MCF 10A (cell line): ENCODE data around the gene SHISA5. TPM values are rescaled to one million over a fixed set of nuclear protein-coding genes. Genes with fewer than 3 reads are reported as not detected.

Source experiments
- BruUV-seq: library from RNA; stranded (reverse); fragments of 400-500 nt; replicated peaks from 2 replicates; lab custom pipeline; 2021; lab: Mats Ljungman, UMichigan
- CTCF ChIA-PET: fragments of 300-600 bp; sonication (Branson Sonifier 250); formaldehyde crosslinking; extraction: SDS; loops from one replicate; lab custom pipeline; 2021; ENCODE audit warnings: antibody characterized with exemption, inconsistent platforms; lab: Yijun Ruan, JAX
- POLR2A ChIA-PET: fragments of 300-600, 350-650 bp; sonication (Branson Sonifier 250); formaldehyde crosslinking; extraction: SDS; loops from one replicate; lab custom pipeline; 2020; ENCODE audit warnings: antibody characterized with exemption, inconsistent platforms; lab: Yijun Ruan, JAX
- DNase-seq: peaks from one replicate; pipeline ENCODE4 v3.0.0-alpha.2; 2018; ENCODE audit not compliant: unreplicated experiment
- H3K27ac Mint-ChIP-seq: one replicate; pipeline ENCODE4 v1.8.0; 2022; ENCODE audit warnings: mild to moderate bottlenecking, low read depth, mixed read lengths; ENCODE audit not compliant: unreplicated experiment
- H3K27me3 Mint-ChIP-seq: one replicate; pipeline ENCODE4 v1.8.0; 2022; ENCODE audit warnings: mixed read lengths; ENCODE audit not compliant: insufficient read depth, unreplicated experiment
- H3K36me3 Mint-ChIP-seq: one replicate; pipeline ENCODE4 v1.8.0; 2022; ENCODE audit warnings: mild to moderate bottlenecking, moderate library complexity, mixed read lengths; ENCODE audit not compliant: insufficient read depth, unreplicated experiment
- H3K4me1 Mint-ChIP-seq: one replicate; pipeline ENCODE4 v1.8.0; 2022; ENCODE audit warnings: mixed read lengths; ENCODE audit not compliant: insufficient read depth, unreplicated experiment
- H3K4me3 Mint-ChIP-seq: one replicate; pipeline ENCODE4 v1.8.0; 2022; ENCODE audit warnings: mild to moderate bottlenecking, moderate library complexity, mixed read lengths; ENCODE audit not compliant: unreplicated experiment
- H3K9me3 Mint-ChIP-seq: one replicate; pipeline ENCODE4 v1.8.0; 2022; ENCODE audit warnings: mixed read lengths; ENCODE audit not compliant: unreplicated experiment
- intact Hi-C: fragments of 100-400 bp; cut with micrococcal nuclease; formaldehyde crosslinking; loops from 2 replicates; pipeline ENCODE4 v1.14.1; 2022
- total RNA-seq: library from RNA; stranded (reverse); gene quantifications from 2 replicates; pipeline ENCODE4 v1.2.3, GENCODE V29; 2022
- TF ChIP-seq, protein P1 (sequence below): fragments of 200-600 bp; IDR thresholded peaks from one replicate; pipeline ENCODE4 v1.8.0; 2022; ENCODE audit warnings: antibody characterized with exemption, mild to moderate bottlenecking; ENCODE audit not compliant: unreplicated experiment

SHISA5 gene
- total RNA-seq, 1 experiment from 2014 or later, result 131 TPM

DNA sequence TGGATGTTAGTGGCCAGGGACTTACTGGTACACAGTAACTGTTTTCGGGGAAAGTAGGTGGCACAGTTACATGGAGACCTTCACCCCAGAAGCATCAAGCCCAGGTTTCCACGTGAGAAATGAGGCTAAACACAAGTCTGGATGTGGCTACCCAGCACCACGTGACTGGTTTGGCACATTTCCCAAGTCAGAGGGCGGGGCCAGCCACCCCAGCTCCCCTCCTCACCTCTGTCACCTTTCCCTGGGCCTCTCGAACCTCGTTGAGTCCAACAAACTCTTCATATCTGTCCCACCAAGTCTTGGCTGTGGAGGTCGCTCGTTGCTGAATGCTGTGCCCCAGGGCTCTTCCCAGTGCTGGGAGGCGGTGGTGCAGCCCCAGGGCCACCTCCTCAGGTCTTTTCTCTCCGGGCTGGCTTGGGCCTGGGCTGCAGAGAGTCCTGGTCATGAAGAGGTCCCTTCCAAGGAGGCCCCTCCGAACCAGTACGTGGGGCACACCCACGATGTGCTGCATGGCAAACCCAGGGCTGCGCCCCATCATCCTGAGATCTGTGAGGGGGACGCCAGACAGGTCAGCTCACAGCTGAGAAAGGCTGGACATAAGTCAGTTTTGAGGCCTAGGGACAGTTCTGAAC lies 69.3 kb downstream of the SHISA5 start:
- H3K27ac Mint-ChIP-seq, result peak overlapping the region; percentile 98
- intact Hi-C loops, result no loop called here
- peaks cover 36% of the 10 kb centered on the region for H3K36me3 Mint-ChIP-seq
- POLR2A ChIA-PET, result interaction anchor here (0.6 to 20.2 kb wide), 15 partner anchors 11 to 247 kb away, joined by 3 to 749 read pairs (median 6); partner anchors contain the start of genes ATRIP, CDC25A, NME6 and UQCRC1
- no TSS peak for BruUV-seq
- no peaks in the 10 kb centered on the region for H3K9me3 Mint-ChIP-seq
- H3K27me3 Mint-ChIP-seq, result no peaks in the 10 kb centered on the region
- no peak for DNase-seq
- peak overlapping the region; percentile 99 for H3K4me3 Mint-ChIP-seq
- peaks cover 59% of the 10 kb centered on the region for H3K4me1 Mint-ChIP-seq
- TF ChIP-seq, protein P1, sequence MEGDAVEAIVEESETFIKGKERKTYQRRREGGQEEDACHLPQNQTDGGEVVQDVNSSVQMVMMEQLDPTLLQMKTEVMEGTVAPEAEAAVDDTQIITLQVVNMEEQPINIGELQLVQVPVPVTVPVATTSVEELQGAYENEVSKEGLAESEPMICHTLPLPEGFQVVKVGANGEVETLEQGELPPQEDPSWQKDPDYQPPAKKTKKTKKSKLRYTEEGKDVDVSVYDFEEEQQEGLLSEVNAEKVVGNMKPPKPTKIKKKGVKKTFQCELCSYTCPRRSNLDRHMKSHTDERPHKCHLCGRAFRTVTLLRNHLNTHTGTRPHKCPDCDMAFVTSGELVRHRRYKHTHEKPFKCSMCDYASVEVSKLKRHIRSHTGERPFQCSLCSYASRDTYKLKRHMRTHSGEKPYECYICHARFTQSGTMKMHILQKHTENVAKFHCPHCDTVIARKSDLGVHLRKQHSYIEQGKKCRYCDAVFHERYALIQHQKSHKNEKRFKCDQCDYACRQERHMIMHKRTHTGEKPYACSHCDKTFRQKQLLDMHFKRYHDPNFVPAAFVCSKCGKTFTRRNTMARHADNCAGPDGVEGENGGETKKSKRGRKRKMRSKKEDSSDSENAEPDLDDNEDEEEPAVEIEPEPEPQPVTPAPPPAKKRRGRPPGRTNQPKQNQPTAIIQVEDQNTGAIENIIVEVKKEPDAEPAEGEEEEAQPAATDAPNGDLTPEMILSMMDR, result no peak
- CTCF ChIA-PET, result interaction anchor here (0.6 to 10.7 kb wide), 18 partner anchors 10 to 445 kb away, joined by 3 to 647 read pairs (median 9); partner anchors contain the start of genes ATRIP, NME6 and PFKFB4

DNA sequence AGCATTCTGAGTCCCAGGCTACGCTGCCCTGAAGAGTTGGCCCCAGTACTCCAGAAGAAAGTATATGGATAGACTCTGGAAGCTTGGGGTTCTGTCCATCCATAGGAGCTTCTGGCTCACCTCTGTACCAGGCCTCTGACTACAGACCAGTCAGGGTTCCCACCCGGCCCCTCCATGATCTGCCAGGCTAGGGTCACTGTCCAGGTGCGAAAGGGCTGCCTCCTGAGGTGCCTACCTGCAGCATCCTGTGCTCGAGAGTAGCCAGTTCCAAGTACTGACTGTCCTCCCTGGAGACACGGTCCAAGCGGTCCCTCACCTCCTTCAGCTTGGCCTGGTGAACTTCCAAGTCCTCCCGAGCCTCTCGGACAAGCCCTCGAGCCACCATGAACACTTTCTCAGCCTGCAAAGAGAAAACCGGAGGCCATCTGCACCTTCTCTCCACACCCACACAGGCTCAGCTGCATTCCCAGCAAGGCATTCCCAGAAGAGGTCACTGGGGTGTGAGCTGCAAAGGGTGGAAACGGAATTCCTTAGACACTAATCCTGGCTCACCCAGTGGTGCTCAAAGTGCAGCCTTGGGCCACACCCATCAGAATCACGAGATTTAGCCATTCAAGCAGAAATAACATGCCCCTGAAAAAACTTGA lies 70.4 kb downstream of the SHISA5 start:
- intact Hi-C loops, result no loop called here
- H3K27ac Mint-ChIP-seq, result peak overlapping the region; percentile 98

DNA sequence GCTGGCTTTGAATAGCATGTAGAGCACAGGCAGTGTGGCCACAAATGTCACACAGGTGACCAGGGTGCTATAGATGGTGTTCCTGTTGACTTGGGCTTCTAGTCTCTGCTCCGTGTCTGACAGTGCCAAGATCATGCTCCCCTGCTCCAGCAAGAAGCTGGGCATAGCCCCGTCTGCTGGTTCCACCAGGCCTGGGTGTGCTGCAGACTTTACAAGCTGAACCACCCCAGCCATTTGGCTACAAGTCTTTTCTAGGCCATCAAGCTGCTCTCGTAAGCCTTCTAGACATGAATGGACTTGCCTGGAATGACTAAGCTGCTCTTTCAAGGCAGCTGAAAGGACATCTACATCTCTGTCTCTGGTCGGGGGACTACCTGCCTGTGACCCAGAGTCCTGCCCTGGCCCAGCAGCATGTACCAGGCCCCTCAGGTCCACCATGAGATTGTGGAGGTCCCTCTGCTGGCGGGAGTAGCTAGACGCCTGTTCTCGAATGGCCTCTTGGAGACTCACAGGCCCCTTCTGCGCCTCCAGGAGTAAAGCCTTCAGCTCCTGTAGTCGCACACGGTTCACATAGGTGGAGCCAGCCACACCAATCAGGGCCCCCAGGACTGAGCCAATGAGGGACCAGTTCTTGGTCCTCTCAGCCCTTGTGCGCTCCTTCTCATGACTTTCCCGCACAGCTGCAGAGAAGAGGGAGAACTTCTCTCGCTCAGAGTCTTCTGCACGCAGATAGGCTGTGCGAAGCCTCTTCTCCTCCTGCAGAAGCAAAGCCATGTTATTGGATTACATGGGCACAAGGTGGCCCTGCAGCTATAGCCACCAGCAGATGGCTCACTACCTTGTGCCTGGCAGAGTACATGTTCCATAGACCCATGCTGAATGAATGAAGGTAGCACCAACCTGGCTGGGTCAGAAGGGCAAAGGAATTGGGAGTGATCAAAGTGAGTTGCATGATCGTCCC lies 71.3 kb downstream of the SHISA5 start:
- H3K9me3 Mint-ChIP-seq, result no peaks in the 10 kb centered on the region
- peak overlapping the region; percentile 99 for H3K4me3 Mint-ChIP-seq
- no TSS peak for BruUV-seq
- DNase-seq, result peak; percentile 90
- ChIA-PET POLR2A (interaction anchor here (0.6 to 20.2 kb wide), 29 partner anchors 8 to 1292 kb away, joined by 3 to 749 read pairs (median 5); partner anchors contain the start of genes ATRIP, CELSR3, NME6 and SLC26A6), CTCF (interaction anchor here (0.6 to 10.7 kb wide), 10 partner anchors 8 to 1518 kb away, joined by 3 to 647 read pairs (median 38); no protein-coding TSS in a partner anchor)
- peak overlapping the region; percentile 98 for H3K27ac Mint-ChIP-seq
- H3K4me1 Mint-ChIP-seq, result peaks cover 51% of the 10 kb centered on the region
- H3K27me3 Mint-ChIP-seq, result no peaks in the 10 kb centered on the region
- intact Hi-C loops, result no loop called here
- H3K36me3 Mint-ChIP-seq, result peaks cover 33% of the 10 kb centered on the region
- TF ChIP-seq, protein P1, result peak; percentile 16

More for the DNA sequence above, 70.4 kb downstream of the SHISA5 start:
- TF ChIP-seq, protein P1, result no peak
- DNase-seq, result peak; percentile 74
- H3K36me3 Mint-ChIP-seq, result peaks cover 37% of the 10 kb centered on the region
- no peaks in the 10 kb centered on the region for H3K27me3 Mint-ChIP-seq
- ChIA-PET CTCF (interaction anchor here (0.7 to 10.7 kb wide), 17 partner anchors 9 to 241 kb away, joined by 3 to 647 read pairs (median 6); partner anchors contain the start of genes ATRIP and PFKFB4), POLR2A (interaction anchor here (0.6 to 20.2 kb wide), 25 partner anchors 8 to 1293 kb away, joined by 3 to 749 read pairs (median 6); partner anchors contain the start of genes ATRIP, CDC25A, CELSR3 and NME6)
- peak overlapping the region; percentile 99 for H3K4me3 Mint-ChIP-seq
- H3K9me3 Mint-ChIP-seq, result no peaks in the 10 kb centered on the region
- peaks cover 52% of the 10 kb centered on the region for H3K4me1 Mint-ChIP-seq
- BruUV-seq, result TSS peak; percentile 70
